Activated CD4-positive, alpha-beta T cell treated with anti-CD3 and anti-CD28 coated beads, Interleukin-2, amount 10 ng/mL, durations not matched to agents 7 days and 5 days (primary cell): ENCODE results near the gene PRDM12. TPM values are rescaled to one million over a fixed set of nuclear protein-coding genes. Genes with fewer than 3 reads are reported as not detected.

ENCODE experiments used
- microRNA-seq: library from miRNA; unstranded; fragments of <30 nt; microRNA quantifications from one replicate; pipeline ENCODE4 v1.2.0, GENCODE V29; 2021; ENCODE audit warnings: borderline microRNAs expressed, borderline replicate concordance
- total RNA-seq, 2 experiments: library from RNA; stranded (reverse); gene quantifications; one replicate each; pipeline ENCODE4 v1.2.3, GENCODE V29; 2021

The PRDM12 gene
- total RNA-seq, 2 experiments from 2014 or later = not detected

Small RNA genes lying within 50 kb of the gene (microRNA-seq; reads per million reads assigned to microRNA genes)
- gene MIR6856 = not detected

Other genes with a start within 250 kb of the PRDM12 start
- 1 to 10 TPM; 3.3 to 3.9 TPM for gene ASS1, start 219.6 kb upstream of the PRDM12 start, total RNA-seq
- 10 to 100 TPM; 34.2 to 34.5 TPM for gene FUBP3, start 85.0 kb upstream of the PRDM12 start, total RNA-seq
- 10 to 100 TPM; 49.7 to 60.8 TPM for gene EXOSC2, start 29.2 kb downstream of the PRDM12 start, total RNA-seq
- gene ABL1, start 170.7 kb downstream of the PRDM12 start, total RNA-seq = 10 to 100 TPM; 33.5 to 37.3 TPM
- gene QRFP, start 232.2 kb downstream of the PRDM12 start, total RNA-seq = not detected